GM21723 (cell line): Measurements from ENCODE around the gene TSPAN33.
"Not testable (repeated sequence)": the region's sequence is repeated elsewhere in the genome, so short reads cannot be mapped to it uniquely, and the experiment has no call there.

ENCODE experiments used
- ATAC-seq: cut with Tn5 transposase; IDR thresholded peaks from one replicate; pipeline ENCODE4 v1.9.1; 2021; ENCODE audit warnings: mild to moderate bottlenecking, moderate library complexity; ENCODE audit not compliant: unreplicated experiment

Gene TSPAN33

GRCh38 chr7:129144095-129144833 is at the start of gene TSPAN33:
Gene TSPAN33, plus strand, starts transcription at chr7:129144707. Its CDS starts 274 bp downstream, at chr7:129144981.
- ATAC-seq, result peak; percentile 73

- ATAC-seq, result peak; percentile 80
Observed at GRCh38 chr7:129095258-129095657, 49.2 kb upstream of the TSPAN33 start.

DNA sequence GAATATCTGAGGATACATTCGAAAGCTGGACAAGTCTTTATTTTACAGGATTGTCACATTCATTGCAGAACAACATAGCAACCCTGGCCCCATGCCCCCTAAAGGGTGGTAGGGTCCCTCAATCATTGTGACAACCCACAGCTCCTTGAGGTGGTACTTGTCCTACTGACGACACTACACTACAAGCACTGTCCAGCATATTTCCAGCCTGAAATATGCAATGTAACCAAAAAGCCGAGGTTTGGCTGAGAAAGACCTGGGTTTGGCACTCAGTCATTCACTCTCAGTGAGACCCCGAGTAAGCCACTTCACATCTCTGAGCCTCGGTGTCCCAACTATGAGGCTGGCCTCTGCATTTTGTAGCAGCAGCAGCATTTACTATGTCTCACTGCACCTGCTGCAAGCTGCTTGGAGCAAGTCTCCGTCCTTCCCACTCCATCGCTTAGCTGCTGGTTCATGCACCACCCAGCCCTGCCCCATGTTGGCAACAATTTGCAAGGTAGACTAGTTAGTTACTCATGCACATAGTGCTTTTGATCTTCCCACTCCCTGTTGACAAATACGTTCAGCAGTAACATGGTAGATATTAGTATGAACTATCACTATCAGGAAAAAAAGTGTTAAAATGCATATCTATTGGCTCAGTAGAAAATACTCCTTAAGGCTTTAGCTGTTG is 46.0 kb upstream of the TSPAN33 start:
- no peak for ATAC-seq

GRCh38 chr7:129100827-129101166 is 43.7 kb upstream of the TSPAN33 start:
- ATAC-seq, result no peak

GRCh38 chr7:129101746-129102145 is 42.8 kb upstream of the TSPAN33 start:
- ATAC-seq, result no peak

GRCh38 chr7:129103561-129104324 is 40.8 kb upstream of the TSPAN33 start:
- no peak for ATAC-seq

DNA sequence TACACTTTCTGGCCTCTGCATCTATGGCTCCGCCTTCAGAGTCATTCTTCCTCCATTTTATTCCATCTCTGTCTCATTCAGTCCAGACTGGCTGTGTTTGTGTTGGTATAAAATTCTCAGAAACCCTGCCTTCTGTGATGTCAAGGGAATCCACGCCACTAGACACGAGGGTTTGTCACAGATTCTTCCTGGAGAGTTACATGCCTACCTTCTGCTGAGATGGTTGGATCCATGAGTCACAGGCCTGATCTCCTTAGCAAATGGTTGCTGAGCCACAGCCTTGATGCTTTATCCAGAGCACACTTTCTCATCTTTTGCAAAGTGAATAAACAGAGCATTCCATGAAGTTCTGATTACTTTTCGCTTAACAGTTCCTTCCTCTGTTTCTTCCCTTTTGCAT is 35.9 kb upstream of the TSPAN33 start:
- ATAC-seq, result no peak

GRCh38 chr7:129110258-129110981 is 34.1 kb upstream of the TSPAN33 start:
- ATAC-seq, result no peak

DNA sequence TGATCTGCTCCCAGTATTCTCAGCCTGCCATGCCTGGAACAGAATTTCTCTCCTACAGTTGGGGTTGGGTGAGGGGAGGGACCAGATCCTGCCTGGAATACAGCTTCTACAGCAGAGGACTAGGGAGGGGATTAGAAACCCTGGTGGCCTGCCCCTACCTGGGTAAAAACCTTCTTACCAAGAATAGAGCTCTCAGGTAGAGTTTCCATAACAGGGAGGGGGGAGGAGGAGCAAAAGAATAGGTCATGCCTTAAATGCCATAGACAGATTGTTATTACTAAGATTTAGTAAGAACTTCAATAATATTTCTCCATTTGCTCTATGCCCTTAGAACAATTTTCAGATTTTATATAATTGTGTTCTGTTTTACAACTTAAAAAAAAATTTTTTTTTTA is 33.5 kb upstream of the TSPAN33 start:
- ATAC-seq, result no peak

GRCh38 chr7:129115676-129116075 is 28.8 kb upstream of the TSPAN33 start:
- no peak for ATAC-seq

DNA sequence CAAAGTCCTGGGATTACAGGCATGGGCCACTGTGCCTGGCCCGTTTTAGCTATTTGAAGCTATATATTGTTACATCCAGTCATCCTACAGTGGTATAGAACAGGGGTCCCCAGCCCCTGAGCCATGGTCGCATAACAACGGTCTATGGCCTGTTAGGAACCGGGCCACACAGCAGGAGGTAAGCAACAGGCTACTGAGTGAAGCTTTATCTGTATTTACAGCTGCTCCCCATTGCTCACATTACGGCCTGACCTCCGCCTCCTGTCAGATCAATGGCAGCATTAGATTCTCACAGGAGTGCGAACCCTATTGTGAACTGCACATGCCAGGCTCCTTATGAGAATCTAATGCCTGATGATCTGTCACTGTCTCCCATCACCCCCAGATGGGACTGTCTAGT is 26.3 kb upstream of the TSPAN33 start:
- no peak for ATAC-seq

DNA sequence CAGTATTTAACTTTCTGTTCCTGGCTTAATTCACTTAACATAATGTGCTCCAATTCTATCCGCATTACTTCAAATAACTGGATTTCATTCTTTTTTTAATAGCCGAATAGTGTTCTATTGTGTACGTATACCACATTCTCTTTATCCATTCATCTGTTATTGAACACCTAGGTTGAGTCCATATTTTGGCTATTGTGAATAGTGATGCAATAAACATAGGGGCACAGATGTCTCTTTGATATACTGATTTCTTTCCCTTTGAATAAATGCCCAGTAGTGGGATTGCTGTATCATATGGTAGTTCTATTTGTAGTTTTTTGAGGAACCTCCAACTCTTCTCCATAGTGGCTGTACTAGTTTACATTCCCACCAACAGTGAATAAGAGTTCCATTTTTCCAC is 25.5 kb upstream of the TSPAN33 start:
- no peak for ATAC-seq

- not testable (repeated sequence) for ATAC-seq
Observed at GRCh38 chr7:129121501-129122077, 22.9 kb upstream of the TSPAN33 start.

DNA sequence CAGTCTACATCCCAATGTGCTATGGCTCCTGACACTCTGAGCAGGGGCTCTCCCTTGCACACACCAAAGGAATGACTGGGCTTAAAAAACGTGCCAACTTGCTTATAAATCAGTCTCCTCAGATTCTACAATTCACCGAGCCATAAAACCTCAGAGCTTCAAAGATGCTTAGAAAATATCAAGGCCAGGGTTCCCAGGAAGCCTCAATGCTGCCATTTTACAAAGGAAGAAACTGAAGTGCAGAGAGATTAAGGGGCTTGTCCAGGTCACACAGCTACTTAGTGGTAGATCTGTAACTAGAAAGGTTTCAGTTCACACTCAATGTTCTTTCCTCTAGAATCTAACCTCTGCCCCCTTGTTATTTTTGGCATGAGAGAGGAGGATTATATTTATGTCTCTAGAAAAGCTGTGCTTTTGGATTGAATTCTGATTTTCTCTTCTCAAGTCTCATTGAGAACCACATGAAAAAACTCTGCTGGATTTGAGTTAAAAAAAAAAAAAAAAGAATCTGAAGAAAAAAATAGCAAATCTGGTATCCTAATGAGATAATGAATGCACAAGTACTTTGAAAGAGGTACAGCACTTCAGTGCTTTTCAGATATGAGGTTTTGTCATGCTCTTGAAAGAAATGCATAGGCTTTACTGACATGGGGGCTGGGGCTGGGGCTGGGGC is 22.3 kb upstream of the TSPAN33 start:
- ATAC-seq, result peak; percentile 47

GRCh38 chr7:129122751-129123509 is 21.6 kb upstream of the TSPAN33 start:
- ATAC-seq, result peak; percentile 79

DNA sequence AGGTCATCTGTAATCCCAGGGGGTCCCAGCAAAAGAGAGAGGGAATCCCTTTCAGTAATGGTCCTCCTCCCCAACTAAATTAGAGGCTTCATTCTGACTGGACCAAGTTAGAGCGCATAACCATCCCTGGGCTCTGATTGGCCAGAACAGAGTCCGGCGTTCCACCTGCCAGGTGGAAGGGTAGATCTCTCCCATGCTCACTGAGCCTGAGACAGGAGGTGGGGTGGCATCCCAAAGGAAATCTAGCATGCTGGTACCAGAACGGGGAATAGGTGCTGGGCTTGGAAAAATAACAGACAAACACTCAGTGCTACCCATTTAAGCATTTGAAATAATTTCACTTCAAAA is 21.0 kb upstream of the TSPAN33 start:
- peak; percentile 17 for ATAC-seq

- no peak for ATAC-seq
Observed at GRCh38 chr7:129126314-129126713, 18.2 kb upstream of the TSPAN33 start.

GRCh38 chr7:129127154-129127553 is 17.4 kb upstream of the TSPAN33 start:
- no peak for ATAC-seq

GRCh38 chr7:129127601-129128000 is 16.9 kb upstream of the TSPAN33 start:
- ATAC-seq, result no peak
